Central memory CD4-positive, alpha-beta T cell (primary cell): ENCODE data around the gene TRAIP.
A peak's percentile ranks its signal among the peaks of the same experiment; 100 is the strongest.

ENCODE experiments used
- DNase-seq: peaks from one replicate; pipeline ENCODE4 v3.0.0; 2022

The TRAIP gene

DNA sequence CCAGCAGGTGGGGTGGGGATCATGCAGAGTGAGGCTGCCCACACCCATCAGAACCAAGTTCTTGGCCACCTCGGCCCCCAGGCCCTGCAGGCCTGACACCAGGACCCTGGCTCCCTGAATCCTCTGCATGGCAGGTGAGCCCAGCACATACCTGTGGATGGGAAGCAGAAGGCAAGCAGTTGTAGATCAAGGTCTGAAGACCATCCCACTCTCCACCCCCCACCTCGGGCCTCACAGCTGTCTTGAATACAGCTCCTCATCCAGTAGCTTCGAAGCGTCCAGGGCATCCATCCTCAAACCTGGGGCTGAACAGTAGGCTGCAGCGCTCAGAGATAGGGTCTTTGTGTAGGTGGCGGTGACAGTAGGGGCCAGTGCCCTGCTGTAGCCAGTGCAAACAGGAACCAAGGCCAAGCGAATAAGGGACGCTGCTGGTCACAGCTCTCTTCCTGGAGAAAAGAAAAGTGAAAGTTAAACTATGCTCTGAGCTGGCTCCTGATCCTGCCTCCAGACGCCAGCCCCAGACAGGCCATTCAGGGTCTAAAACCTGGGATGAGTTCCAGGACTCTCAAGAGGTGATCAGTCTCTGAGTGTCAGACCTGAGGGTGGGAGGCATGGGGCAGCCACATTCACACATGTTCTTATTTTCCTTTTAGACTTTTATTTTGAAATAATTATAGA, 42.7 kb downstream of the TRAIP start, which contains the start of gene UBA7:
Gene UBA7, minus strand, starts transcription at position 457 of the 678 bp plus-strand sequence. Its CDS starts 166 bp downstream, at position 291.
- peak; percentile 46 for DNase-seq

DNA sequence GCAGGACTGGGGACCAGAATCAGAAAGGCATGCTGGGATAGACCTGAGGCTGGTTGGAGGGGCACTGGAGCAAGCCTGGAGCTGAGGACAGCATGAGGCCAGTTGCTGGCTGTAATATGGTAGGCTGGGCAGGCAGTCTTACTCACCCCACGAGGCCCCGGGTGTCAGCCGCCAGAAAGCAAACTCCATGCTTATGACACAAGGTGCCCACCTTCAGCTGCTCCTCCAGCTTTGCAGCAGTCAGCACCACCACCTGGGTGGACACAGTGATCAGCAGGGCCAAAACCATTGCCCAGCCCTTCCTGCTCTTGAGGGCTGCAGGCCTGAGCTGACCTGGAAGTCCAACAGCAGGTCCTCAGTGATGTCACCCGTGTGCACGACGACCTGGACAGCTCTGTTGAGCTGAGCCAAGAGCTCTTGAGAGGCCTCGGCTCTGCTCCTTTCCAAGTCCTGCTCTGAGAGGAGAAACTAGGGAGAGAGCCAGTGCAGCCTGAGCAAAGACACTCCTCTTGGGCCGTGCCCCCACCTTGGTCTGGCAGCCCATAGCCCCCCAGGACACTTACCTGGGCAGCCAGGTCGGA, 43.4 kb downstream of the TRAIP start:
- no peak for DNase-seq

DNA sequence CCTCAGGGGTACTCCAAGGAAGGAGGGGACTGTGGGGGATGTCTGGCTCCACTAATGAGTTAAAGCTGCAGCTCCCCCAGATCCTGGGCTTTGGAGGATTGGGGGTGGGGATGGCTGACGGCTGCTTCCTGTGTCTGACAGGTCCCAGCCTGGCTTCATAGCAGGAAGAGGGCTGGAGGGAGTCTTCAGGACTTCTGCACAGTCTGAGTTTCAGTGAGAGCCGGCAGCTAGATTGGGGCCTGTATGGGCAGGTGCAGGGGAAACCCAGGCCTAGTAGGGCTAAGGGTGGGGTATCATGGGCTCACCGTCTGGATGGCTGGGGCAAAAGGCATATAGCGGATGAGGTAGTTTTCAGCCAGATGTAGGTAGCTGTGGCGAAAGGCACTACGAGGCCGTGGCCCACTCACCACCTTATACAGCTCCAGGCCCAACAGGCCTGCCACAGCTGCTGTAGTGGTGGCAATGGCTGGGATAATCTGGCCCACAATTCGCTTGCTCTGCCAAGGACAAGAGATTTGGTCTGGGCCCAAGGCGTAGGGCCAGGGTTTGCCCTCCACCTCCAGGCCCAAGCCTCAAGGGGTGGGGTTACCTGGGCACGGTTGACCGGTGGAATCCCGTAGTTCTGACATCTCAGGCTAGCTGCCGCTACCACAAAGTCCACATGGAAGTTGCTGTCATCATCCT, 48.8 kb downstream of the TRAIP start:
- DNase-seq: no peak

DNA sequence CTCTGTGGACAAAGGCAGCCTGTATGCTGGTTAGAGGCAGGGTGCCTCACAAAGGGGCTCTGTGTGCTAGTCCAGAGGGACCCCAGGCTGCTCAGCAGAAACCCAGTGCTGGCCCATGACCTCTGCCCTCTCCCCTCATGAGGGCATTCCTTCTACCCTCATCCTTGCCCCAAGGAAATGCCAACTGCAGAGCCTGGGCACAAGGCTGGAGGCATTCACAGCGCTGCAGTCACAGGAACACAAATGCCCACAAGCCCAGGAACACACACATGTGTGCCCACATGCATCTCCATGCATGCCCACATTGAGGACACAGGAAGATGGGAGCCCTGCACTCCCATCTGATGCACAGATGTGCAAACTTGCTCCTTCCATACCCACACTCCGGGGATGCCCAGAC, 49.5 kb downstream of the TRAIP start:
- no peak for DNase-seq

DNA sequence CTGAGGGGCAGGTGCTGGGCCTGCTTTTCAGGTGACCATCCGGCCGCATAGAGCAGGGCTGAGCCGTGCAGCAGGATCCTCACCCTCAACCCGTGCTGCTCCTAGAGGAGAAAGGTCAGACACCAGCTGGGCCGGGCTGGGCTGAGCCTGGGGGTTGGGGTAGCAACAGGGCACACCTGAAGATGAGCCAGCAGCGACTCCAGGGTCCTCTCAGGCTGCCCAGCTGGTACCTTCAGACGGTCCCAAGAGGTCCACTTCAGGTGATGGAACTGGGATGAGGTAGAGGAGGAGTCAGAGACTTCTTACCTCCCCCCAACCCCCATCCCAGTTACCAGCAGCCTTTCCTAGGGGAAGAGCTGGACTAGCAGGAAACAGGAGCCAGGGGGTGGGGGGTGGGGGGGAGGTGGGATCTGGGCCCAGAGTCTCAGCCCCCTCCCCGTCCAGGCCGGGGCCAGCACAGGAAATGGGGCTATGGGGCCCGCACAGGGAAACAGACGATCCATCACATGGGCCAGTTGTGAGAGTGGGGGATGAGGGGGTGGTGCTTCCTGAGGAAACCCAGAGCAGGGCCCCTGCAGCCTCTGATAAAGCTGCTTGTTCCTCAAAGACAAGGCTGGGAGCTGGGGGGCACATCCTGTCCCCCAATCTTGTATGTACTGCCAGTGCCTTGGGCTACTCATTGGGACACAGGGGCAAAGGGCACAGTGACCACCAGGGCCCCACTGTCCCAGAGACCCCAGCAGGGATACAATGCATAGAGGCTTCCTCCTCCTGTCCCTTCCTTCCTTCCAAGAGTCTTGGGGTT, 50.3 kb downstream of the TRAIP start:
- DNase-seq: no peak

DNA sequence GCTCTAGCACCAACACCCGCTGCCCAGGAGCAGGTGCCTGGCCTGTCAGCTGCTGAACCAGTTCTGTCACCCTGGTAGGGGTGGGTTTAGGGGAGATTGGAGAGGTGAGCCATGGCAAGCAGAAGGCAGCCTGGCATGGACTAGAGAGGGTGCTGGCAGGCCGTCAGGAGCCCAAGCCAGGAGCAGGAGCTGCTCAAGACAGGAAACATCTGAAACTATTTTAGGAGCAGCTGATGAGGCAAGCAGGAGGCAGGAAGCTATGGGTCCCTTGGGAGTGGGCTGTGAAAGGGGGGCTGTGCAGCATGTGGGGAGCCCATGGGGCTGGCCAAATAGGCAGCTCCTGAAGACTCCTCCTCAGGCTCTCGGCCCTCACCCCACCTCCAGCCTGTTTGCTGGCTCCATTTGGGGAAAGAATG, 51.0 kb downstream of the TRAIP start:
- no peak for DNase-seq

DNA sequence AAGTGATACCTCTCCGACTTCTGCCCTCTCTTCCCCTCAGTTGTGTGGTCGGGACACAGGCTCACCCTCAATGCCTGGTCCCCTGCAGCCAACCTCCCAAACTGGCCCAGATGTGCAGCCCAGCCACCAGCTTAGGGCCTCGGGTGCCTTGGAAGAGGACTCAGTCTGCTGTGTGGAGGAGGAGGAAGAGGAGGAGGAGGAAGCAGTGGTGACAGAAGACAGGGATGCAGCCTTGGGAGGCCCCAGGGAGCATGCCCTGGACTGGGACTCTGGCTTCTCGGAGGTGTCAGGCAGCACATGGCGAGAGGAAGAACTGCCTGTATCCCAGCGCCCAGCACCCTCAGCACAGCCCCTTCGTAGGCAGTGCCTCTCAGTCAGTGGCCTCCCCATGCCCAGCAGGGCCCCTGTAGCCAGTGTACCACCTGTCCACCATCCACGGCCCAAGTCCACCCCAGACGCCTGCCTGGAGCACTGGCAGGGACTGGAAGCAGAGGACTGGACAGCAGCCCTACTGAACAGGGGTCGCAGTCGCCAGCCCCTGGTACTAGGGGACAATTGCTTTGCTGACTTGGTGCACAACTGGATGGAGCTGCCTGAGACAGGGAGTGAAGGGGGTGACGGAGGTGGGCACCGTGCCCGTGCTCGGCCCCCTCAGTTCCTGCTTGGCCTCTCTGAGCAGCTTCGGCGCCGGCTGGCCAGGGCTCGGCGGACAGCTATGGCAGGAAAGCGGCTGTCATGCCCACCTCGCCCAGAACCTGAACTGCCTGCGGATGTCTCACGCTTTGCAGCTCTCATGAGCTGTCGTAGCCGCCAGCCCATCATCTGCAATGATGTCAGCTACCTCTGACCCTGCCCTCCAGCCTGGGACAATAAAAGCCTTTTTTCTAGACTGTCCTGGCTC, 52.0 kb downstream of the TRAIP start:
- DNase-seq: no peak

DNA sequence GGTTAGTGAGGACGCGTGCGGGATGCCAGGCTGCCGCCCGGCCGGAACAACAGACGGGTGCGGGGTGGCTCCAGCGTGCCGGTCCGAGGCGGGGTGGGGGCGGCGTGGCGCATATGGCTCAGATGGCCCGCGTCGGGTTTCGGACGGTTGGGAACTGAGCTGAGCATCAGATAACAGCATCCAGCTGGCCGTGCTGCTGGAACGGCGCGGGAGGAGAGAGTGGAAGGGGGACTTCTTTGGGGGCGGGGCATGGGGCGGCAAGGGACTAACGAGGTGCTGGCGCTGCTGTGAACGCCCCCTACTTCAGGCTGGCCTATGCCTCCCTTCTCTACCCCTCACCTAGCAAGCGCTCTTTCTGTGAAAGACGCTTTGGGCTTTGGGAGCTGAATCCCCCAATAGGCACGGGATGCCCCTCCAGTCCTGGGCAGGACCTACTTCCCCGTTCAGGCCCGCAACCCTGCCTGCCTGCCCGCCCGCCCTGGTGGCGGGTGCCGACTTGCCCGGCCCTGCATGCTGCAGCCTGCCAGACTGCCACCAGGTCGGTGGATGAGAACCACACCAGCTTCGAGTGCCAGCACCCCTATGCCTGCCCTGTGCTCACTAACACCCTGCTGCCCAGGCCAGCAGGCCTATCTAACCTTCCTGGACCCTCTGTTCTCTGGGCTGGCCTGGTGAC, 52.8 kb downstream of the TRAIP start:
- peak; percentile 33 for DNase-seq

DNA sequence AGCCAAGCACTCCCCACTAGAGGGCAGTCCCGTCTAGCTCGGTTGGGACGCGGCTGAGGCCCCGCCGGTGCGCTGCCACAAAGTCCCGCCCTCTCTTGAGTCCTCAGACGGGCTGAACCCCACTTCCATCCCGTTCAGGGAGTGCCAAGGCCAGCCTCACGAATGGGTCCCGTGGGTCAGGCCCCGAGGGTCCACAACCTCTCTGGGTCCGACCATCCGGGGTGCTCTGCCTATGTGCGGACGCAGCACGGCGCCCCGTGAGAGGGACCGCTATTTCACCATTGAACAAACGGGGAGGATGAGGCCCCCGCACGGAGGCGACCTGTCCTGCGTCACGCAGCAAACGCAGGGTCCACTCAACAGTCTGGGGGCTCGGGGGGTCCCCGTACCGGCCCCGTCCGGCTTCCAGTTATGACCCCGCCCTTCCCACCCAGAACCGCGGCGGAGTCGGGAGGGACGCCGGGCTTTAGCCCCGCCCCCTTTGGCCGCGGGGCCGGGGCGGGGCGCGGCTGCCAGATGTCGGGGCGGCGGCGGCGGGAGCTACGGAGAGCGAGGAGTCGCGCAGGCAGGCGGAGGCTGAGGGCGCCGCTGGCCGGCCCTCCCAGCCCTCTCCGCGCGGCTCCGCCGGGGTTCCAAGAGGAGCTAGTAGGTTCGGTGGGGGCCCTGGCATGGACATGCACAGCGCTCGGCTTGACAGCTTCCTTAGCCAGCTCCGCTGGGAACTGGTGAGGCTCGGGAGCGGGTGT, 53.5 kb downstream of the TRAIP start, which contains the start of gene INKA1:
Gene INKA1, plus strand, starts transcription at position 543 of the 746 bp plus-strand sequence. Its CDS starts 132 bp downstream, at position 675.
- DNase-seq: peak; percentile 85

DNA sequence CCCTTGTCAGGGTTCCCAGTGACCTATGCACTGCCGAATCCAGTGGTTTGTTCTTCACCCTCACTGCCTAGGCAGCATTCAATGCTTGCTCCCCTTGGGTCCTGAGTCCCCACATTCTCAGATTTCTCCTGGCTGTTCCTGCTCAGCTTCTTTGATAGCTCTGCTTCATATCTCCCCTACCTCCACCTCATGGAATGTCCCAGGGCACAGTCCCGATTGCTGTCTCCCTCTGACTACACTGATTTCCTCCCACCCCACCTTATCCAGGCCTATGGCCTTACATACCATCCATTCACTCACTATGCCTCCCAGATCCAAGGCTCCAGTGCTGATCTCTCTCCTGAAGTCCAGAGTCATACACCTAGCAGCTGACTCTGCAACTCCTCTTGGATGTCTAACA, 55.2 kb downstream of the TRAIP start:
- no peak for DNase-seq

DNA sequence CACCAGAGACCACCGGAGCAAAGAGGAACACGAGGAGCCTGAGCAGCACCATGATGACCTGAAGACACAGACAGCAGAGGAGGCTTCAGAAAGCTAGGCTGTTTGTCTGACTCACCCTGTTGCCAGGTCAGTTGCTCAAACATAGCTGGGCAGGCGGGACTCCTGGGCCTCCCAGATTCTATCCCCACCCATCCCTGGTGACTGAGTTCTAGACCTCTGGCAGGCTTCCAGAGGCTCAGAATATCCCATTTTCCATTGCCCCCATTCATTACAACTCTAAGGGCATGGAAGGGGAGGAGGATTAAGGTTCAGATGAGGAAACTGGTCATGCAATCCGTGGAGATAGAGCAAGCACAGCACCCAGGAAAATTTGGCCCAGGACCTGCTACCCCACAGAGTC, 56.6 kb downstream of the TRAIP start, which contains the start of gene CDHR4:
Gene CDHR4, minus strand, starts transcription at position 113 of the 400 bp plus-strand sequence. Its CDS starts 61 bp downstream, at position 52.
- no peak for DNase-seq

DNA sequence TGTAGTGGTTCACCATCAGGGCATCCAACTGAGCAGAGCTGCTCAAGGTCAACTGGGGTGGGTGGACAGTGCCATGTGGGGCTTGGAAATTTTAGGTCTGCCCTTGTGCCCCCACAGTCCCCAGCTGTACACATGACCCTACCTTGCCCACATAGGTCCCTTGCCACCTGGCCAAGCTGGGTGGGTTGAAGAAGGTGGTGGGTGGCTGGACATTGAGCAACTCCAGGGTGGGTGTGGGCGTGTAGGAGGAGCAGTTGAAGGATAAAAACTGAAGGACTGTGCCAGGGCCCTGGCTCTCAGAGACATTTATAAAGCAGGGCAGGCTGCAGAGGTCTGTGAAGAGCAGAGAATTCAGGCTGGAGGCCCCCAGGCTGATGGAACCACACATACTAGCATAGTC, 57.3 kb downstream of the TRAIP start:
- no peak for DNase-seq

DNA sequence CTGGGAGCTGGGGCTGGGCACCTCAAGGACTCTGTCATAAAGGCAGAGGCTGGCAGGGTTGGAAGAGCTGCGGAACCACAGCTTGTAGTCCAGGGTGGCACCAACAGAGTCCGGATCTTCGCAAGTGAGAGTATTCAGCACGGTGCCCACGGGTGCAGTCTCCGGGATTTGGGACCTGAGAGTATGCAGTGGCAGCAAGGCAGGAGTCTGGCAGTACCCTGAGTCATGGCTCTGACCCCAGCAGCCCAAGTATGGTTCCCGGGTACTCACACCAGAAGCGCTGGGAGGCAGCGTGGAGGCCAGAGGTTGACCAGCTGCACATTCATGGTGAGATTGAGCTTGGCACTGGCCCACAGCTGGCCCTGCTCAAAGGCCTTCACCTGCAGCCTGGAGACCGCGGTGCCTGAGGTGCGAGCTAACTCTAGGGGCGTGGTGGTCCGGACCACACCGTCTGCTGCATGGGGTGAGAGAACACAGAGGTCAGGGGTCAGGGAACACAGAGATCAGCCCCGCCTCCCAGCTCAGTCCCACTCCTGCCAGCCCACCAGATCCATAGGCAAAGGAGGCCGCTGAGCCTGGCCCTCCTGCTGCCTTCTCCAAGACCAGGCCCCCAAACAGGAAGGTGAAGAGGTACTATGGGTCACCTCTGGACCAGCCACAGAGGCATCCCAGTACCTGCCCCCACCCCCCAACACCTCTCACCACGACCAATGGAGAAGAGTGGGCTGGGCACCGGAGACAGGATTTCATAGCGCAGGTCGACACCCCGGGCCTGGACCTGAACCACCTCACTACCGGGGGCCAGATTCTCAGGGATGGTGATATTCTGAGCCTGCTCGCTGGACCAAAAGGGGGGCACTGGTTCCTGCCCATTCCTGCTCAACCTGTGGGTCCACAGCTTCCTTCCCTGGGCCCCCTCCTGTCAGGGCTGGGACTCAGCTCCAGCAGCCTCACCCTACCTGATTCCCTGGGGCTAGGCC, 61.1 kb downstream of the TRAIP start:
- DNase-seq: no peak

DNA sequence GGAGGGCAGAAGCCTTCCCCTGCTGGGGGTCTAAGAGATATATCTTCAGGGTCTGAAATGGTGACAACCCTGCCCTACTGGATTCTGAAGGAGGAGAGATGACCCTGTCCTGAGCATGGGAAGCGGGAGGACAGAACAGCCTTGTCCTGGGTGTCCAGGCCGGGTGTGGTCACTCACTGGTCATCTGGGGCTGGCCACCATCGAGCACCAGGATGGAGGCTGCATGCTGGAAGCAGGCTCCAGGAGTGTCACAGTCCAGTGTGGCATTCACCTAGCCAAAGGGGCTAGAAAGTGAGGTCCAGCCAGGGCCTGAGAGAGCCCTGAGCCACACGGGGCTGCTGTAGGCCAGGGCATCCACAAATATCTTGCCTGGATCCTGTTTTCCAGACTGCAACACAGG, 61.9 kb downstream of the TRAIP start:
- DNase-seq: no peak

DNA sequence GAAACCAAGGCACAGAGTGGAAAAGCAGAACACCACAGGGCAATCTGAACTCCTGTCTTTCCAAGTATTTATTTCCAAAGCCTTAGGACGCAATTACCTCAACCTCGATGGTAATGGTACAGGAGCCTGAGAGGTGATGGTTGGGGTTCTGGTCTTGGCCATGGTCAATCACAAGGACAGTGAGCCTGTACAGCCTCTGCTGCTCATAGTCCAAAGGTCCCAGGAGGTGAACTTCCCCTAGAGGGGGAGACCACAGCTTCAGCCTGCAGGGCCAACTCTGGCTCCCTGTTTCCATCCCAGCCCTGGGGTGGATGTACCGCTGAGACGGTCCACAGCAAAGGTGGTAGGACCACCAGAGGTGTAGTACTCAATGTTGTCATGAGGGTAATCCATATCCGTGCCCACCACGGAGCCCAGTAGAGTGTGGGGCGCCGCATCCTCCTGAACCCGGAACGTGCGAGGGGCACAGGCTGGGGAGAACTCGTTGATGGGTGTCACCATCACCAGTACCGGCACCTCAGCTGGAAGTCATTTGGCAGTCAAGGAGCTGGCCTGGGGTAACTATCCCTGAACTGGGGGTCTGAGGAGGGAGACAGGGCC, 62.8 kb downstream of the TRAIP start:
- DNase-seq: no peak

DNA sequence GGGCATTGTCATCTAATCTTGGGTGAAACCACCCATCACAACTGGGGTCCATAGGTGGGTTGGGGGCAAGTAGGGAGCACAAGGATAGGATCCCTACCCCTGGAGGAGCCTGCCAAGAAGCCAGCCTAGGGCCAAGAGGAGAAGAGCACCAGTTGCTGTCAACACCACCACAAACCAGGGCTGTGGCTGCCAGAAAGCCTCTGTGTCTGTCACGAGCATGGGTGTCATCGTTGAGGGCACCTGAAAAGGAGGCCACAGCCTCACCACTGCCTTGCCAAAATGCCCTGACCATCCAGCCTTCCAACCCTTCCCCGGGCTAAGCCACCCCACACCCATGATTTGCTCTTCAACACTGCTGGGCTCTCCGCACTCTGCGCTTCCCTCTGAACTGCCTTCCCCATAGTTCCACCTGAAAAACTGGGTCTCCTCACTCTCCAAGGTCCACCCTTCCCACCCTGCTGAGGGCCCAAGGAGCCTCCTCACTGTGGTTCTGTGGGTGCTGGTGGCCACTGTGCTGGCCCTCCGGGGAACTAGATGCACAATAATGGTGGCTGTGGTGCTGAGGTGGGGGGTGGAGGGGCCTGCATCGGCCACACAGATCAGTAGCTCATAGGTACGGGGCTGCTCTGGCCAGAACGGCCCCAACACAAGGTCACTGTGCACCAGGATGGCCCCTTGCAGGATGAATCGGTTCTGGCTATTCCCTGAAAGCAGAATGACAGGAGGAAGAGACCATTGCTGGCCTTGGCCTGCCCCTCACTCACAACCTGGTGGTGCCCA, 63.8 kb downstream of the TRAIP start:
- no peak for DNase-seq

DNA sequence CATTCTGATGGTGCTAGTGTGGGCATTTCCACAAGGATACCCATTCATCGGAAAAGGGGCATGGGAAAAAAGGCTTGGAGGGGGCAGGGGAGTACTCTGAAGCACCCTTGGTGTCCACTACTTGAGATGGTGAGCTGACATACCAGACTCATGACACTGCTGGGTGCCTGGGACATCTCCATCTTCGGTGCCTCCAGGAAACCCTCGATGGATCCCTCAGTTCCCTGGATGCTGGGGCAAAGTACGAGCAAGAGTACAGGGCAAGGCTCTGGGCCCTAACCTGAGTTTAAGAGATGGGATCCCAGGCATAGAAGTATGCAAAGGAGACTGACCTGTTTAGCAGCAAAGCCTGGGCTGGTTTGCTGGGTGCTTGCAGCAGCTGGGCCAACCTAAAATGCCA, 64.8 kb downstream of the TRAIP start:
- DNase-seq: no peak
